ENCODE measurements around the gene BAZ2B.

DNA sequence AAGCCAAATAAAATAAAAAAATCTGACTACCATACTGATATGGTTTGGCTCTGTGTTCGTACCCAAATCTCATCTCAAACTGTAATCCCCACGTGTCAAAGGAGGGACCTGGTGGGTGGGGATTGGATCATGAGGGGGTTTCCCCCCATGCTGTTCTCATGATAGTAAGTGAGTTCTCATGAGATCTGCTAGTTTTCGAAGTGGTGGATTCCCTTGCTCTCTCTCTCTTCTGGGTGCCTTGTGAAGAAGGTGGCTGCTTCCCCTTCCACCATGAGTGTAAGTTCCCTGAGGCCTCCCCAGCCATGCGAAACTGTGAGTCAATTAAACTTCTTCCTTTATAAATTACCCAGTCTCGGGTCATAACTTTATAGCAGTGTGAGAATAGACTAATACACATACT is 206.1 kb downstream of the BAZ2B start:
- TF ChIP-seq, protein P1, sequence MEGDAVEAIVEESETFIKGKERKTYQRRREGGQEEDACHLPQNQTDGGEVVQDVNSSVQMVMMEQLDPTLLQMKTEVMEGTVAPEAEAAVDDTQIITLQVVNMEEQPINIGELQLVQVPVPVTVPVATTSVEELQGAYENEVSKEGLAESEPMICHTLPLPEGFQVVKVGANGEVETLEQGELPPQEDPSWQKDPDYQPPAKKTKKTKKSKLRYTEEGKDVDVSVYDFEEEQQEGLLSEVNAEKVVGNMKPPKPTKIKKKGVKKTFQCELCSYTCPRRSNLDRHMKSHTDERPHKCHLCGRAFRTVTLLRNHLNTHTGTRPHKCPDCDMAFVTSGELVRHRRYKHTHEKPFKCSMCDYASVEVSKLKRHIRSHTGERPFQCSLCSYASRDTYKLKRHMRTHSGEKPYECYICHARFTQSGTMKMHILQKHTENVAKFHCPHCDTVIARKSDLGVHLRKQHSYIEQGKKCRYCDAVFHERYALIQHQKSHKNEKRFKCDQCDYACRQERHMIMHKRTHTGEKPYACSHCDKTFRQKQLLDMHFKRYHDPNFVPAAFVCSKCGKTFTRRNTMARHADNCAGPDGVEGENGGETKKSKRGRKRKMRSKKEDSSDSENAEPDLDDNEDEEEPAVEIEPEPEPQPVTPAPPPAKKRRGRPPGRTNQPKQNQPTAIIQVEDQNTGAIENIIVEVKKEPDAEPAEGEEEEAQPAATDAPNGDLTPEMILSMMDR (conservative IDR thresholded peaks at IDR 0.05; ENCODE audit: low read length) = no peak
- TF ChIP-seq EZH2phosphoT487 (IDR thresholded peaks at IDR 0.05; ENCODE audit: borderline replicate concordance, low read depth, low read length) = no peak
